ENCODE results near the gene RTP3.

GRCh38 chr3:46455231-46456115 is 42.3 kb upstream of the RTP3 start:
- TF ChIP-seq, protein P1, sequence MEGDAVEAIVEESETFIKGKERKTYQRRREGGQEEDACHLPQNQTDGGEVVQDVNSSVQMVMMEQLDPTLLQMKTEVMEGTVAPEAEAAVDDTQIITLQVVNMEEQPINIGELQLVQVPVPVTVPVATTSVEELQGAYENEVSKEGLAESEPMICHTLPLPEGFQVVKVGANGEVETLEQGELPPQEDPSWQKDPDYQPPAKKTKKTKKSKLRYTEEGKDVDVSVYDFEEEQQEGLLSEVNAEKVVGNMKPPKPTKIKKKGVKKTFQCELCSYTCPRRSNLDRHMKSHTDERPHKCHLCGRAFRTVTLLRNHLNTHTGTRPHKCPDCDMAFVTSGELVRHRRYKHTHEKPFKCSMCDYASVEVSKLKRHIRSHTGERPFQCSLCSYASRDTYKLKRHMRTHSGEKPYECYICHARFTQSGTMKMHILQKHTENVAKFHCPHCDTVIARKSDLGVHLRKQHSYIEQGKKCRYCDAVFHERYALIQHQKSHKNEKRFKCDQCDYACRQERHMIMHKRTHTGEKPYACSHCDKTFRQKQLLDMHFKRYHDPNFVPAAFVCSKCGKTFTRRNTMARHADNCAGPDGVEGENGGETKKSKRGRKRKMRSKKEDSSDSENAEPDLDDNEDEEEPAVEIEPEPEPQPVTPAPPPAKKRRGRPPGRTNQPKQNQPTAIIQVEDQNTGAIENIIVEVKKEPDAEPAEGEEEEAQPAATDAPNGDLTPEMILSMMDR (IDR thresholded peaks at IDR 0.05), result no peak
- TF ChIP-seq, protein P2, sequence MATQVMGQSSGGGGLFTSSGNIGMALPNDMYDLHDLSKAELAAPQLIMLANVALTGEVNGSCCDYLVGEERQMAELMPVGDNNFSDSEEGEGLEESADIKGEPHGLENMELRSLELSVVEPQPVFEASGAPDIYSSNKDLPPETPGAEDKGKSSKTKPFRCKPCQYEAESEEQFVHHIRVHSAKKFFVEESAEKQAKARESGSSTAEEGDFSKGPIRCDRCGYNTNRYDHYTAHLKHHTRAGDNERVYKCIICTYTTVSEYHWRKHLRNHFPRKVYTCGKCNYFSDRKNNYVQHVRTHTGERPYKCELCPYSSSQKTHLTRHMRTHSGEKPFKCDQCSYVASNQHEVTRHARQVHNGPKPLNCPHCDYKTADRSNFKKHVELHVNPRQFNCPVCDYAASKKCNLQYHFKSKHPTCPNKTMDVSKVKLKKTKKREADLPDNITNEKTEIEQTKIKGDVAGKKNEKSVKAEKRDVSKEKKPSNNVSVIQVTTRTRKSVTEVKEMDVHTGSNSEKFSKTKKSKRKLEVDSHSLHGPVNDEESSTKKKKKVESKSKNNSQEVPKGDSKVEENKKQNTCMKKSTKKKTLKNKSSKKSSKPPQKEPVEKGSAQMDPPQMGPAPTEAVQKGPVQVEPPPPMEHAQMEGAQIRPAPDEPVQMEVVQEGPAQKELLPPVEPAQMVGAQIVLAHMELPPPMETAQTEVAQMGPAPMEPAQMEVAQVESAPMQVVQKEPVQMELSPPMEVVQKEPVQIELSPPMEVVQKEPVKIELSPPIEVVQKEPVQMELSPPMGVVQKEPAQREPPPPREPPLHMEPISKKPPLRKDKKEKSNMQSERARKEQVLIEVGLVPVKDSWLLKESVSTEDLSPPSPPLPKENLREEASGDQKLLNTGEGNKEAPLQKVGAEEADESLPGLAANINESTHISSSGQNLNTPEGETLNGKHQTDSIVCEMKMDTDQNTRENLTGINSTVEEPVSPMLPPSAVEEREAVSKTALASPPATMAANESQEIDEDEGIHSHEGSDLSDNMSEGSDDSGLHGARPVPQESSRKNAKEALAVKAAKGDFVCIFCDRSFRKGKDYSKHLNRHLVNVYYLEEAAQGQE (IDR thresholded peaks at IDR 0.05; ENCODE audit: insufficient read depth in 1 of 2, low read depth in 2 of 2, low read length in 1 of 2), result no peak

Data from Panc1 (cell line).